GM18909 (cell line): ENCODE data around the gene CACNG8.

ENCODE experiments used
- ATAC-seq: cut with Tn5 transposase; IDR thresholded peaks from one replicate; pipeline ENCODE4 v1.9.1; 2021; ENCODE audit warnings: mild to moderate bottlenecking; ENCODE audit not compliant: unreplicated experiment, poor library complexity

Gene CACNG8

GRCh38 chr19:53991224-53992113 lies 28.7 kb downstream of the CACNG8 start, which contains the start of gene CACNG6:
CACNG6 (plus strand) TSS chr19:53991637; CDS start chr19:53992878, 1,241 bp downstream.
- no peak for ATAC-seq

DNA sequence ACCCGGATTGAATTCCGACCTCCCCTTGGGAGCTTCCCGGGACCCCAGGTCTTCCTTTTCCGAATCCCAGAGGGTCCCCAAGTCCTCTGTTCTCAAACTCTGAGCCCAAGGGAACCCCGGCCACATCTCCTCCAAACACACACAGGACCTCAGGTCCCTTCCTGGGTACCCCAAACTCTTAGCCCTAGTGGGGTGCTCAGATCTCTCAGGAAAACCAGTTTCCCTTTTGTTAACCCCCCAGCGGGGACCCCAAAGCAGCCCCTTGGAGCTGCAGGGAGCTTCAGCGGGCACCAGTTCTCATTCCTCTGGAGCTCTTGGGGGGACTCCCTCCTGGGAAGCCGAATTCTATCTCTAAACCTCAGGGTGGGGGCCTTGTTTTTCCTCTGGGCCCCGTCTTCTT lies 29.5 kb downstream of the CACNG8 start:
- no peak for ATAC-seq

GRCh38 chr19:53992815-53993214 lies 30.1 kb downstream of the CACNG8 start:
- ATAC-seq = no peak

GRCh38 chr19:53993448-53993847 lies 30.7 kb downstream of the CACNG8 start:
- ATAC-seq = no peak

GRCh38 chr19:53994811-53995210 lies 32.1 kb downstream of the CACNG8 start:
- no peak for ATAC-seq

- ATAC-seq = no peak
These were observed 35.5 kb downstream of the CACNG8 start for GRCh38 chr19:53998223-53998622.

DNA sequence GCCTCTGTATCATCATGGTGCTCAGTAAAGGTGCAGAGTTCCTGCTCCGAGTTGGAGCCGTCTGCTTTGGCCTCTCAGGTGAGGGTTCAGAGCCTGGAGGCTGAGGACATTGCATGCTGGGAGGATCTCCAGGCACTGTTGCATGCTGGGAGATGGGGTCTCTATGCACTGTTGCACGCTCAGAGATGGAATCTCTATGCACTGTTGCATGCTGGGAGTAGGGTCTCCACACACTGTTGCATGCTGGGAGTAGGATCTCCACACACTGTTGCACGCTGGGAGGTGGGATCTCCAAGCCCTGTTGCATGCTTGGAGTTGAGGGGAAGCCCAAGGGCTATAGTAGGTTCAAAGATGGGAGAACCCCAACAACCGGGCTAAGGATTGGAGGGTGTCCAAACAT lies 37.0 kb downstream of the CACNG8 start:
- no peak for ATAC-seq

- no peak for ATAC-seq
These were observed 38.8 kb downstream of the CACNG8 start for GRCh38 chr19:54001496-54001895.

DNA sequence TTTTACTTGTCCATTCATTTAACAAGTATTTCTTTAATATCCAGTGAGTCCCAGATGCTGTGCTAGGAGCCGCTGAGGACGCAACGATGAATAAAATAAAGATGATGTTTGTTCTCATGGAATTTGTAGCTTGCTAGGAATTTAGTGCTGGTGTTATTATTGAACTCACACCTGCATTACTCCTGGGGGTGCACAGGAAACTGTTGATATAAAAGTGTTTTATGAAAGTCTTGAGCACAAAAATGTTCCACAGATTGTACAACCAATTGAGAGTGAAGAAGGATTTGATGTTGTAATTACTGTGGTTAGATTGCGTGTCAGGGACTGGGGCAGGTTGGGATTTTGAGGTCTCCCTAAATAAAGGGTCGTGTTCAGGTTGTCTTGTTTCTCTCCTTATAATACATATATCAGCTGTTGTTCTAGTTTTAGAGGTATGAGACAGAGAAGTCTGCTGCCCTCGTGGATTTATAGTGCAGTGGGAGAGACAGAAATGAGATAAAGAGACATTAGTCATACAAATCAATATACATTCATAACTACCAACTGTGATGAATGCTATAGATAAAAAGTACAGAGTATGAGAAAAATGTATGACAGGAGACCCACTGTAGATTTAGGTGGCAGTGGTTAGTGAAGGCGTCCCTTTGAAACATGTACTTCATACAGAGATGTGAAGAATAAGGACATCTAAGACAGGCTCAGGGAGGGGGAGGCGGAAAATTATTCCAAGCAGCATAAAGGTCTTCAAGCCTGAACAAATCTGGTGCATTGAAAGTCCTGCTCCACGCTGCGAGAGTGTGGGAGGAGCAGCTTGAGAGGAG lies 40.0 kb downstream of the CACNG8 start:
- no peak for ATAC-seq

GRCh38 chr19:54009440-54009839 lies 46.7 kb downstream of the CACNG8 start:
- no peak for ATAC-seq

DNA sequence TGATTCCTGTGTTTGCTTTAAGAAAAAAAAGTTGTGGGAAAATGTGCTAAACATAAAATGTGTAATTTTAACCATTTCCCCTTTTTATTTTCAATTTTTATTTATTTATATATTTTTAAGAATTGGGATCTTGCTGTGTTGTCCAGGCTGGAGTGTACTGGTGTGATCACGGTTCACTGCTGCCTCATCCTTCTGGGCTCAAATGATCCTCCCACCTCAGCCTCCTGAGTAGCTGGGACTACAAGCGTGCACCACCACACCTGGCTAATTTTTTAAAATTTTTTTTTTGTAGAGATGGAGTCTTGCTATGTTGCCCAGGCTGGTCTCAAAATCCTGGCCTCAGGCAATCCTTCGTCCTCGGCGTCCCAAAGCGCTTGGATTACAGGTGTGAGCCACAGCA lies 47.7 kb downstream of the CACNG8 start:
- no peak for ATAC-seq

- ATAC-seq = no peak
These were observed 48.9 kb downstream of the CACNG8 start for GRCh38 chr19:54011507-54012211.

DNA sequence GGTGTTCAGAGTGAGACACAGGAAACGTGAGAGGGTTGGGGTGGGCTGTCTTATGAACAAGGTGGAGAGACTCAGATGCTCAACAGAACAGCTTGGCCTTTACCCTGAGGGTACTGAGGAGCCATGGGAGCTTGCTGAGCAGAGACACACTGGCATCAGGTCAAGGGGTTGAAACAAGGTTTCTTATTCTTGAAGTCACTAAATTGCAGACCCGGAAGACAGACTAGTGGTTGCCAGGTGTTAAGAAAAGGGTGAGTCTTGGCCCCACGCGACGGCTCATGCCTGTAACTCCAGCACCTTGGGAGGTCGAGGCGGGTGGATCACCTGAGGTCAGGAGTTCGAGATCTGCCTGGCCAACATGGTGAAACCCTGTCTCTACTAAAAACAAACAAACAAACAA lies 51.1 kb downstream of the CACNG8 start:
- ATAC-seq = no peak

DNA sequence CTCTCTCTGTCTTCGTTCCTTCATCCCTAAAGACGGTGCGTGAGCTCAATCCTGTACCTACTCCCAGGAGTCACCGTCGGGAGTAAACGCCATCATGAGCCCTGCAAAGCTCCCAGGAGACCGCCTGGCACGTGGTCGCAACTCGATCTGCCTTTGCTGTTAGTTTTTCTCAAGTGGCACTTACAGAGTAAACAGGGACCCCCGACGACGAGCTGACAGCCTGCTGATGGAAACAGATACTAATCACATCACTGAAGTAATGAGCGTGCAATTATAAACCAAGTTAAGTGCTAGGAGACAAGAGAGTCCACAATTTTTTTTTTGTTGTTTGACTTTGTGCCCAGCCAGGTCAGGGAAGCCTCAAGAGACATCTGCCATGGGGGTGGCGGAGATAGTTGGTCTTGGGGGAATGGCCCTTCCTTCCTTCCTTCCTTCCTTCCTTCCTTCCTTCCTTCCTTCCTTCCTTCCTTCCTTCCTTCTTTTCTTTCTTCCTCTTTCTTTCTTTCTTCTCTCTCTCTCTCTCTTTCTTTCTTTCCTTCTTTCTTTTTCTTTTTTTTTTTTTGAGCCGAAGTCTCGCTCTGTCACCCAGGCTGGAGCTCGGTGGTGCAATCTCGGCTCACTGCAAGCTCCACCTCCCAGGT lies 52.3 kb downstream of the CACNG8 start:
- no peak for ATAC-seq

DNA sequence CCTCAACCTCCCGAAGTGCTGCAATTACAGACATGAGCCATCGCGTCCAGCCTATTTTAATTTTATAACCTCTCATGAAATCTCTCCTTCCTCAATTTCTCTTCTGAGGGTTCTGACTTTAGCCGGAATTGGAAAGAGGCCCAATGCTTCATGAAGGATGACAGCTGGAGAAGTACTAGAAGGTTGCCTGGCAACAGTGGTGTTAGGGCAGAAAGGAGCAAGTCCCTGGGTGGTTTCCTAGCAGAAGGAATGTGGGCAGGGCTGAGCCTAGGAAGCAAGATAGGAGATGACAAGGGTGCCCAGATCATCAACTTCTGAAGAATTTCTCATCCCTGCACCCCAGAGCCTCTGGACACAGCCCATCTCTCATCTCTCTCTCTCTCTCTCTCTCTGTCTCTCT lies 54.5 kb downstream of the CACNG8 start:
- no peak for ATAC-seq

DNA sequence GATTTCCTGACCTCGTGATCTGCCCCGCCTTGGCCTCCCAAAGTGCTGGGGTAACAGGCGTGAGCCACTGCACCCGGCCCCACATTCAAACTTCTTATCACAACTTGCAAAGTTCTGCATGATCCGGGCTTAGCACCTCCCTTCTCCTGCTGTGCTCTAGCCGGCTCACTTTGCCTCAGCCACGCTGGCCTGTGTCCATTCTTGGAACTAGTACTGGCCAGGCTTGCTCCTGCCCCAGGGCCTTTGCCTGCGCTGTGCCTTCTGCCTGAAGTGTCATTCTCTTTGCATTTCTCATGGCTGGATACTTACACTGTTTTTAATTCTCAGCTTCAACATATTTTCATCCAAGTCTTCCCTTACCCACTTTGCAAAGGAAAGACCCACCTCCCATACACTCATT lies 58.6 kb downstream of the CACNG8 start:
- no peak for ATAC-seq

GRCh38 chr19:54021932-54022331 lies 59.2 kb downstream of the CACNG8 start:
- no peak for ATAC-seq

- no peak for ATAC-seq
These were observed 60.5 kb downstream of the CACNG8 start for GRCh38 chr19:54023191-54023590.

DNA sequence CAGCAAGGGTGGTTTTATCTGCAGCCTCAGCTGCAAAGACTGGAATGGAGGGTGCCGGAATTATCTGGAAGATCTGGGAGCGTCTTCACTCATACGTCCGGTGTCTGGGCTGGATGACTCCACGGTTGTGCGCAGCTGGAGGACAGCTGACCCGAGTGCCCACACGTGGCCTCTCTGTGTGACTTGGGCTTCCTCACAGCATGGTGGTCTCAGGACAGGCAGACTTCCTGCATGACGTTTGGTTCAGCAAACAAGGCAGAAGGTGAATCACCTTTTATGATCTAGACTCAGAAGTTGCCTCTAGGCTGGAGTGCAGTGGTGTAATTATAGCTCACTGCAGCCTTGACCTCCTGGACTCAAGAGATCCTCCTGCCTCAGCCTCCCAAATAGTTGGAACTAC lies 61.9 kb downstream of the CACNG8 start:
- no peak for ATAC-seq

DNA sequence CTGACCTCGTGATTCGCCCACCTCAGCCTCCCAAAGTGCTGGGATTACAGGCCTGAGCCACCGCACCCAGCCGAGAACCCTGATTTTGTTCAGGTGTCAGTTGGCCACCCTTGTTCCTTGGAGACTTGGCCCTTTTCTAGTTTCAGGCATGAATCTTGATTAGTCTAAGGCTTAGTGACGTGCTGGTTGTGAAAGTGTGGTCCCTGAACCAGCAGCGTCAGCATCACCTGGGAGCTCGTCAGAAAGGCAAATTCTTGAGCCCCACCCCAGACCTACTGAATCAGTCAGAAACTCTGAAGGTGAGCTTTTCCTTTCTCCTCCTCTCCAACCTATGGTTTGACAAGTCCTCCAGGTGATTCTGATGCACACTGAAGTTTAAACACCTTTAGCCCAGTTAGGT lies 63.9 kb downstream of the CACNG8 start:
- ATAC-seq = no peak
